GM18861 (cell line): ENCODE measurements around the gene SLC13A1.
"Not testable (repeated sequence)": the region's sequence is repeated elsewhere in the genome, so short reads cannot be mapped to it uniquely, and the experiment has no call there.

Source experiments
- ATAC-seq: cut with Tn5 transposase; IDR thresholded peaks from one replicate; pipeline ENCODE4 v1.9.1; 2021; ENCODE audit not compliant: unreplicated experiment

The SLC13A1 gene, protein sequence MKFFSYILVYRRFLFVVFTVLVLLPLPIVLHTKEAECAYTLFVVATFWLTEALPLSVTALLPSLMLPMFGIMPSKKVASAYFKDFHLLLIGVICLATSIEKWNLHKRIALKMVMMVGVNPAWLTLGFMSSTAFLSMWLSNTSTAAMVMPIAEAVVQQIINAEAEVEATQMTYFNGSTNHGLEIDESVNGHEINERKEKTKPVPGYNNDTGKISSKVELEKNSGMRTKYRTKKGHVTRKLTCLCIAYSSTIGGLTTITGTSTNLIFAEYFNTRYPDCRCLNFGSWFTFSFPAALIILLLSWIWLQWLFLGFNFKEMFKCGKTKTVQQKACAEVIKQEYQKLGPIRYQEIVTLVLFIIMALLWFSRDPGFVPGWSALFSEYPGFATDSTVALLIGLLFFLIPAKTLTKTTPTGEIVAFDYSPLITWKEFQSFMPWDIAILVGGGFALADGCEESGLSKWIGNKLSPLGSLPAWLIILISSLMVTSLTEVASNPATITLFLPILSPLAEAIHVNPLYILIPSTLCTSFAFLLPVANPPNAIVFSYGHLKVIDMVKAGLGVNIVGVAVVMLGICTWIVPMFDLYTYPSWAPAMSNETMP

DNA sequence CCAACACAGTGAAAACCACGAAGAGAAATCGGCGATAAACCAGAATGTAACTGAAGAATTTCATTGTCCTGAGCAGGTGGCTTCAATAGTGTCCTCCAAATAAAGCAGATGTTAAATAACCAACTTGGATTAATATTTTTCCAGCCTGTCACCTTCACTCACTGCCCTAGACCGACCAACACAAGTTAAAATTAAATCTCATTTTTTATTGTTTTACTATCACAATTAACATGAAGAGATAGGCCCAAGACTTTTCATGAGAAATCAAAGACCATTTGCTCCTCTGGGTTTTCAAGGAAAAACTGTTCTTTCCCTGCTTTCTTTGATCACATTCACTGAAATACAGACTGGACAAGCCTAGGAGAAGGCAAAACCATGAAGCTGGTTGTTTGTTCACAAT, at the start of gene SLC13A1:
TSS of gene SLC13A1 (minus strand) at position 87 of the 400 bp plus-strand sequence. CDS start at position 64, 23 bp downstream.
- ATAC-seq = no peak

DNA sequence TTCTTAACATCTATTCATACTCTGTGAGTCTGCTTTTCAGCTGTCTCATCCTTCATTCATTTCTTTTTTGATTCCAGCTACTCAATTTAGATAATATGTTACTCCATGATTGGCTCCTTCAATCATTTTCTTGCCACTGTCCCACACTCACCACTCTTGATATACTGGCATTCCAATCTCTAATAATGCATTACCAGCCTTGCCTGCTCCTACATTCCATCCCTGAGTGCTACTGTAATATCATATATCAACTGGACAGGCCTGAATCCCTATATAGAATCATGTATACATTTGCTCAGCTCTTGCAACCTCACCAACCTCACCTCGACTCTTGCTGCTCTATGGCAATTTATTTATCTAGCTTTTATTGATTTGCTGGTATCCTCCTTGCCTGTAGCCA, 45.0 kb upstream of the SLC13A1 start:
- no peak for ATAC-seq

DNA sequence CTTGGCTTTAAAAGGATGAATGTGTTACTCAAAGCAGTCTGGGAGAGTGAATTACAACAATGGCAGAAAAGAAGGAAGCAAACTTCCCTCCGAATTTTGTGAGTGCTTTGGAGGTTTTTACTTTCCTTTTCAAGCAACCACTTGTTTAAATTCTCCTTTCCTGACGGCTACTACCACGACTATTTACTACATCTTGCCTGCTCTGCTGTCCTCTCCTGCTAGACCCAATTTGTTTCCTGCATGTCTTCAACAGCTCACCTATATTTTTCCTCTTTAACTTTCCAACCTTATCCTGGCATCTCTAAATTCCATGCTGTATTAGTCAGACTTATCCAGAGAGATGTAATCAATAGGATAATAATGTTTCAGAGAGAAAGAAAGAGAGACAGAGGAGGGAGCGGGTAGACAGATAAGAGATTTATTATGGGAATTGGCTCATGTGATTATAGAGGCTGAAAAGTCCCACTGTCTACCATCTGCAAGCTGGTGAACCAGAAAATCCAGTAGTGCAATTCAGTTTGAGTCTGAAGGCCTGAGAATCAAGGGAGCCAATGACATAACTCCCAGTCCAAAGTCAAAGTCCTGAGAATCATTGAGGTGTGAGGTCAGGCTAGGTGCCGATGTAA, 42.8 kb upstream of the SLC13A1 start:
- ATAC-seq = no peak

DNA sequence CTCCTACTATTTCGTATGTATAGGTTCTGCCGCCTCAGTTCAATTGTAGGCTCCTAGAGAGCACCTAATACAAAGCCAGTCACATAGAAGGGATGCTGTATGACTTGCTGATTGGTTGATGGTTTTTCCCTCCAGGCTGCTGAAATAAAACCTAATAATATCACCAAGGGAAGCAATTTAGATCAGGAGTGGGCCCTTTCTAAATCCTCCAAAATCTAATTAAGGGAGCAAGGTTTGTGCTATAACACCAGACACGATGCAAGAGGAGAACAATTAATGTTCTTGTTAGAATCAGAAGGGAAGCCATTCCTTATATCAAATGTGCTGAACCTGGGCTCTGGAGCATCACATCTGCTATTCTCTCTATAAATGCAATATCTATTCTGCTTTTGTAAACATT, 42.0 kb upstream of the SLC13A1 start:
- ATAC-seq = no peak

DNA sequence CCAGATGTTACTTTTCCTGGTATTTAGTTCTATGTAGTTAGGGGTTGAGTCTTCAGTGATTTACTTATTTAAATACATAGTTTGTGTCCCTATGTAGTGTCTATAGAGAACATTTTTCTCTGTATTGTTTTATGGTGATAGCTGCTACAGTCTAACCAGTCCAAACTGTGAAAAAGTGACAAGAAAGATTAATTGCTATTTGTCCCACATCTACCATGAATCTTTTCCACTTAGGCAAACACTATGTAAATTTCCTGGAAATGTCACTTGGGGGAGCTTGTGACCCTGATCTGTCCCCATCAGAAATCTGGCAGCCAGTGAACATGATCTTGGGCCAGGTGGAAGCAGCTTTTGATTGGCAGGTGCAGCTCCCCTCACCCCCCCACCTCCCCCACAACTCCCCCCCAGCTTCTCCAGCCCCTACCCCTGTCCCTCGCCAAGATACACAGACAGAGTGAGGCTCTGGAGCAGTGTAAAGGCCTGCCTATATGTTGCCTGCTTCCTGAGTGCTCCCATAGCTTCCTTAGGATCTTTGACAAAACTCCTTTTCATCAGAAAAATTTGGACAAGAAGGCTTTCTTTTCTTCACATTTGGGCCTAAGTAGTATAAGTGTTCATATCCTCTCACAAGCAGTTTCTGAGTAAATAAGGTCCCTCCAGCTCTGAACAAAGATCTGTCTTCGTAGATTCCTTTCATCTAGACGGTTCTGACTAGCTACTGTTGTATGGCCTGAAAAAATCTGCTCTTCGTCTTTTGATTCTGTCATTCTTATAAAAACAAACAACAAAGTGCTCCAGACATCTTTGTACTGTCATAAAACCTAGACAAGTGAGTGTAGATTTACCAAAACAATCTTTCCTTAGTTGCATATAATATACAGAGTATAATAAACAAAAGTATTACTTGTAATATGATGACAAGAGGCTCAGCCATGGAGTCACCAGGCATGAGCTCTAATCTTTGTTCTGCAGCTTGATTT, 31.5 kb upstream of the SLC13A1 start:
- no peak for ATAC-seq

DNA sequence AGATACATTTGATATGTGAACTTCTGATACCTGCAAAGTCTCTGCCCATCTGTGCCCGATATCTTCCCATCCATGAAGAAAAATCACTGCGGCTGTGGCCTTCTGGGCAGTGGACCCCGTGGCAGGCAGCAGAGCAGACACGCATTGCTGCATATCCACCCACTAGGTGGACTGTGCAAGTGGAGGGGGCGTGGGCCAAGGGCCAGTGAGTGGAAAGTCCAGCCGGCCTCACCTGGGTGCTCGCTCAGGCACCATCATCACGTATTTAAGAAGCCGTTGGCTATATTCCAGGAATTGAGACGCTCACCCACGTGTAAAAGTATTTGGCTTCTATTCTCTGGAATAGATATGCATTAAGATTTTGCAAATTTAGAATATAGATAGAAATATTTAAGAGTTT, 30.8 kb upstream of the SLC13A1 start:
- ATAC-seq = no peak

DNA sequence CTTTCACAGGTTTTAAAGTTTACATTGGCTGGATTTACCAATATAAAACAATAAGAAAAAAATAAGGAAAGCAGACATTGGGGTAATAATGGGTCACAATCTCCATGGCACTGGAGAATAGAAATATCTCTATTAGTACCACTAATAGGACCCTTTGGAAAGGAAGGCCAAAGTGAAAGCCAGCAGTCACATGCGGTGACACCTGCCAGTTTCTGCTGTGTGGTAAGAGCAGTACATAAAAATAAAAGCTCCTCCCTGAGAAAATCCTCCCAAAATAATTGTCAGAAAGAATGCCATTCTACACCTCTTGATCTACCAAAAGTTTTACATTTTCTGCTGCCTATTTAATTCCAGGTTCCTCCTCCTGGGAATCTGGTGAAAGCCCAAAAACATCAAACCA, 30.4 kb upstream of the SLC13A1 start:
- no peak for ATAC-seq

DNA sequence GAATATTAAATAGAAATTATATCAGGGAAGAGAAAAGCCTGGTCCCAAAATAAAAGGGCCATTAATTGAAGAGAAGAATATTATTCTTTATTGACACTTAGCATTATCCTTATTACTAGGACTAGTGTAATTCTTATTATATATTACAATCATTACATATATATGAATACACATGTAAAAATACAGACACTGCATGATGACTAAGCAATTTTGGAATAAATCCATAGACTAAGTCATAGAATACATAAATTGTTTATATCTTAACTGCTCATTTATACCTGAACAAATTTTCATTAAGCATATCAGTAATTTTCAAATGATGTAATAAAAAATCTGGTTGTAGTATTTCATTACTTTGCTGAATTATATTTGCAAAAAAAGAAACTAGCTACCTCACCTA, 29.7 kb upstream of the SLC13A1 start:
- ATAC-seq = no peak

DNA sequence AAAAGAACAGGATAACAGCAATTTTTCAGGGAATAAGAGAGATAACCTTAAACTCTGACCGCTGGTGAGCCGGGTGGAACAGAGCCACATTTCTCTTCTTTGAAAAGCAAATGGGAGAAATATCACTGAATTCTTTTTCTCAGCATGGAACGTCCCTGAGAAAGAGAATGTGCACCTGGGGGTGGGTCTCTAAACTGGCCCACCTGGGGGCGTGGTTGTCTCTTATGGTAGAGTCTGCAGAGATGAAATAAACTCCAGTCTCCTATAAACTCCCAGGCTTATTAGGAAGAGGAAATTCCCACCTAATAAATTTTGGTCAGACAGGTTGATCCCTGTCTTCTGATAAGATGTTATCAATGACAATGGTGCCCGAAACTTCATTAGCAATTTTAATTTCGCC, 27.9 kb upstream of the SLC13A1 start:
- not testable (repeated sequence) for ATAC-seq

DNA sequence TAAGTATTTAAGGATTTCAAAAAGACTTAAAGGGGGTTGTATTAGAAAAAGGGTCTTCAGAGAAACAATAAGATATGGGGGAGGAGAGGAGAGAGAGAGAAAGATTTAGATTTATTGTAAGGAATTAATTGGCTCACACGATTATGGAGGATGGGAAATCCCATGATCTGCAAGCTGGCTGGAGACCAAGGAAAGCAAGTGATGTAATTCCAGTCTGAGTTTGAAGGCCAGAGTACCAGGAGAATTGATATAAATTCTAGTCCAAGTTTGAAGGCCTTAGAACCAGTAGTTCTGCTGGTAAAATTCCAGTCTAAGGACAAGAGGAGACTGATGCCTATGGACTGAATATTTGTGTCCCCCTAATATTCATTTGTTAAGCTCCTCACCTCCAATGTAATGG, 20.6 kb upstream of the SLC13A1 start:
- no peak for ATAC-seq

DNA sequence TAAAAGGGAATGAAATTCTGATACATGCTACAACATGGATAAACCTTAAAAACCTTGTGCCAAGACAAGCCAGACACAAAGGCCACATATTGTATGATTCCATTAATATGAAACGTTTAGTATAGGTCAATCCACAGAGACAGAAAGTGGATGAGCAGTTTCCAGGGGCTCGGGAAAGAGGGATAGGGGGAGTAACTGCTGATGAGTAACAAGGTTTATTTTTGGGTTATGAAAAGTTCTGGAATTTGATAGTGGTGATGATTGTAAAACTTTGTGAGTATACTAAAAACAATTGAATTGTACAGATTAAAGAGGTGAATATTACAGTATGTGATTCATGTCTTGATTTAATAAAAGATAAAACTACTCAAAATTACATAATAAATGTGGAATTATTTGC, 19.1 kb upstream of the SLC13A1 start:
- no peak for ATAC-seq

DNA sequence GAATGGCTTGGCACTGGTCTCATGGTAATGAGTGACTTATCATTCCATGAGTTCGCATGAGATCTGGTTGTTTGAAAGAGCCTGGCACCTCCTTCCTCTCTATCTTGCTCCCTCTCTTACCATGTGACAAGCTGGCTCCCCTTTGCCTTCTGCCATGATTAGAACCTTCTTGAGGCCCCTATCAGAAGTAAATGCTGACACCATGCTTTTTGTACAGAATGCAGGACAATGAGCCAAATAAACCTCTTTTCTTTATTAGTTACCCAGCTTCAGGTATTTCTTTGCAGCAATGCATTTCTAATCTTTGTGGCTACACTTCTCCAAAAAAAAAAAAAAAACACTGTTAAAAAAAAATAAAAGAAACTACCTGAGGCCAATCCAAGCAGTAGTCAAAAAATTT, 17.1 kb upstream of the SLC13A1 start:
- ATAC-seq = no peak

DNA sequence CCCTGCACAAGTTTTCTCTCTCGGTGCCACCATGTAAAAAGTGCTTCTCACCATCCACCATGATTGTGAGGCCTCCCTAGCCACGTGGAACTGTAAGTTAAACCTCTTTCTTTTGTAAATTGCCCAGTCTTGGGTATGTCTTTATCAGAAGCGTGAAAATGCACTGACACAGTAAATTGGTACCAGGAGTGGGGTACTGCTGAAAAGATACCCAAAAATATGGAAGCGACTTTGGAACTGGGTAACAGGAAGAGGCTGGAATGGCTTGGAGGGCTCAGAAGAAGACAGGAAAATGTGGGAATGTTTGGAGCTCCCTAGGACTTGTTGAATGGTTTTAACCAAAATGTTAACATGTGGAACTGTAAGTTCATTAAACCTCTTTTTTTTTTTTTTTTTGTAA, 15.6 kb upstream of the SLC13A1 start:
- no peak for ATAC-seq

DNA sequence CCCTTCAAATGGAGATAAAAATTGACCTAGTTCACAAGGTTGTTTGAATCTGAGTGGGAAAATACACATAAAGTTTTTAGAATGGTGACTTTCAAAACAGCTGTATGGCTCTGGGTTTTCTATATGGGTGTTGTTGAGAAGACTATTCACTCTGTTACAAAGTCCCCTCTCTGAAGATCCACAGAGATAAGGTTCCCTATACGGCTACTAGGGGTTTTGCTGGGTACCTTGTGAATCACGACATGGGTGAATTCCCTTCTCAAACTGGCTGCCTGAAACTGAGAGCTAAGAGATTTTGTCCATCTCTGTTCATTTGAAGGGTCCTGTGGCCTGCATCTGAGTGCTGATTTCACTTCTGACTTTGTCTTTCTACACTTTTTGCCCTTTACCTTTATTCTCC, 11.8 kb upstream of the SLC13A1 start:
- ATAC-seq = no peak

DNA sequence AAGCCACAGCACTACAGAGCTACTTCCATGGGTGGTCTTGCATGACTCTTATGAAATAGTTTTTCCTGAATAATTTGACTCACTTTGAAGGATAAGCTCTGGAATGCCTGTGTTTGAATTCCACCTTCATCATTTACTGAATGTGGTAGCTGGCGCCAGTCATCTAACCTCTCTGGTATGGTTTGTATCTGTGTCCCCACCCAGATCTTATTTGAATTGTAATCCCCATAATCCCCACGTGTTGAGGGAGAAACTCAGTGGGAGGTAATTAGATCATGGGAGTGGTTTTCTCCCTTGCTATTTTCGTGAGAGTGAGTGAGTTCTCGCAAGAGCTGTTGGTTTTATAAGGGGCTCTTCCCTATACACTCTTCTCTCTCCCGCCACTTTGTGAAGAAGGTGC, 11.2 kb upstream of the SLC13A1 start:
- ATAC-seq = no peak

DNA sequence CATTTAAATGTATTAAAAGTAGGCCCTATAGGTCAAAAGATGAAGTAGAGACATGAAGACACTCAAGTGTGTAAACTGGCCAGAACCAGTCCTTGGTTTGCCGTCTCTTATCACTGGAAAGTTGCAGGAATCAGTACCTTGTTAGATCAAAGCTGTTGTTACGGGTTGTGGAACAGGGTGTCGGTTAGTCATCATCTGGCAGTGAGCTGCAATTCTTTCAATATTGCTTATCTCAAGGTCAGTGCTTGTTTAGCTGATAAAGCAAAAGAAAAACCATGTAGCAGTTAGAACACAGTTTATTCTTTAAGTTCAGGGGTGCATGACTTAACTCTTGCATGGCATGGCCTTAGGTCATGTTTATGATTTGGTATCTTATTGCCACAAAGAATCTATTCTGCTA, 10.0 kb upstream of the SLC13A1 start:
- no peak for ATAC-seq

DNA sequence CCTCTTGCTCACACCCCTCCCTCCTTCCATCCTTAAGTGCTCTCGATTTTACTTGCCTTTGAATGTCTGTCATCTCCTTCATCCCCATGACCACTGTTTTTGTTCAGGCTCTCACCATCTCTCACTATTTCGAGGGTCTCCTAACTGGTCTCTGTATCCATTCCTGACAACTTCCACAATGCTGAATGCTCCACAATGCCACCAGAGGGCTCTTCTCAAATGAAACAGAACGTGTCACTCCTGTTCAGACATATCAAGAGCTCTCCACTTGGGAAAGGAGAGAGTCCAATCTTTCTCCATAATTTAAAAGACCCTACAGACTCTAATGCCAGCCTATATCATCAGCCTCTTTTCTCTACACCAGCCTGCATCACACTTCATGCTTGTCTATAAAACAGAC, 9.0 kb upstream of the SLC13A1 start:
- ATAC-seq = no peak

DNA sequence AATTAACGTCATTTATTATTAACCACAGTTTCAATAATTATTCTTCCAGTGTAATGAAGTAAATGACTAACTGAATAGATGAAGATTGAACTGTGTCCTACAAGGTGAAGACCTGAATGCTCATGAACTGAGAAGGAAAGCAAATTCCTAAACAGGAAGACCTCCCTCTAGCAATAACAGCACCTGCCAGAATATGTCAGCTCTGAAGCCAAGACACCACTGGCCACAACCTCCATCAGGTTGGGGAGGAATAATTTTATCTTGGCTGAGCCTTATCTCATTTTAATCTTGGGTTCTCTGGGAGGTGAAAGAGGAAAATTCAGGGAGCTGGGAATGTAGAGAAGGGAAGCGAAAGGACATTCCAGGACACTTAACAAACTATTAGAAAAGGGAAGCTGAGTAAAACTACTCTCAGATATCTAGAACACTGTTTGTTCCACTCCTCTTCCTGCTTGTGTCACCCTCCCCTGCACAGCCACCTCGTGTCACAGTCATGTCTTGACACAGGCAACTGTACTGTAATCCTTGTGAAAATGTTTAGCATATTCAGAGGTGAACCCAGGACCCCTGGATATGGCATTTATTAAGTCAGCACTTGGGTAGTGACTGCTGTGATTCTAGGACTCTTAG, 4.6 kb upstream of the SLC13A1 start:
- ATAC-seq = no peak

DNA sequence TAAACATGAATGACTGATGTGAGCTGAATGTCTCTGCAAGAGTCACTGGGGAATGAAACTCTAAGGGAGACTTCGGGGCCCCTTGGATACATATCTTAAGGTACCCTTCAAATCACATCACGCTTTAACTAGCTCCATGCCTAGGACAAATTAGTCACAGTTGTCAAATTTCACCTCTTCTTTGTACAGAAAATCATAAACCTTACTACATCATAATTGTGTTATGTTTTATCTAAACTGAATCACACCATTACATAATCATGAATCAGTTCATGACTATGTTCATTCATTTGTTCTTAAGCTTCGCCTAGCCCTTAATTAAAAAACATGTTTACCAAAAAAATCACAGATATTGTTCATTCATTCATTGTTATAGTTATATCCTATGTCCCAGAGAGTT, 2.1 kb upstream of the SLC13A1 start:
- ATAC-seq = no peak
